Measurements from ENCODE around the gene CAB39. TPM values are rescaled to one million over a fixed set of nuclear protein-coding genes. Genes with fewer than 3 reads are reported as not detected.

Gene CAB39
- total and polyA plus RNA-seq, 8 donors, result 9.9 to 41.6 (median 21.0) TPM

GRCh38 chr2:230781130-230781797 is 68.6 kb downstream of the CAB39 start:
- Histone ChIP-seq H3K36me3 (no peaks in the 10 kb centered on the region), H3K4me1 (peaks cover 0 to 4% (median 0%) of the 10 kb centered on the region in 3 donors), H3K27me3 (no peaks in the 10 kb centered on the region), H3K27ac (no peak overlapping the region), H3K9me3 (no peaks in the 10 kb centered on the region), H3K4me3 (no peak overlapping the region)
- intact Hi-C loops (cut with DNase I), result no loop called here
- 54 to 57% methylated on average over 5 of the region's 5 CpGs for WGBS, 2 donors
- FAIRE-seq, result no peak
- no peak for TF ChIP-seq CTCF (IDR thresholded peaks at IDR 0.05)
- no peak for DNase-seq
- peak; percentile 38 to 82 (median 69) for ATAC-seq

DNA sequence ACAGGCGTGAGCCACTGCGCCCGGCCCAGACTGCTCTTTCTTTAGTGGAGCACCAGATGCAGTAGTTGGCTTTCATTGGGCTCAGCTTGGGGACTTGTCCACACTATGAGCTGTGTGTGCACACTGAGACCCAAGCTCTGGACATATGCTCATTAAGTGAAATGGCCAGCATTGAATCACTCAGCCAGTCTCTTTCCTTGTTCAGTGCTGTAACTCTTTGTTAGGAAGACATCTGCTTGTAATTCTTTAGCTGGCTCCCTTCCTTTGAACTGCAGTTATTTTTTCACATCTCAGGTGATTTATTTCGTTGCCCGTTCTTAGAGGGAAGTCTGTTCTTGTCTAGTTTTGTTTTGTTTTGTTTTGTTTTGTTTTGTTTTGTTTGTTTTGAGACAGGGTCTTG is 70.5 kb downstream of the CAB39 start:
- ATAC-seq, result no peak
- TF ChIP-seq CTCF (IDR thresholded peaks at IDR 0.05), result no peak
- no peak for FAIRE-seq
- WGBS, 2 donors, result 97 to 98% methylated on average over 5 of the region's 5 CpGs
- no peak overlapping the region for H3K4me3 ChIP-seq
- H3K9me3 ChIP-seq, result peaks cover 0 to 2% (median 0%) of the 10 kb centered on the region in 4 donors
- no peak overlapping the region for H3K27ac ChIP-seq
- intact Hi-C loops (cut with DNase I), result no loop called here
- no peaks in the 10 kb centered on the region for H3K27me3 ChIP-seq
- peaks cover 0 to 1% (median 0%) of the 10 kb centered on the region in 3 donors for H3K4me1 ChIP-seq
- H3K36me3 ChIP-seq, result no peaks in the 10 kb centered on the region
- no peak for DNase-seq

- TF ChIP-seq CTCF (IDR thresholded peaks at IDR 0.05), result no peak
- no peak for FAIRE-seq
- Histone ChIP-seq H3K27me3 (no peaks in the 10 kb centered on the region), H3K4me3 (no peak overlapping the region), H3K9me3 (peaks cover 0 to 7% (median 0%) of the 10 kb centered on the region in 4 donors), H3K27ac (no peak overlapping the region), H3K36me3 (no peaks in the 10 kb centered on the region), H3K4me1 (no peaks in the 10 kb centered on the region)
- ATAC-seq, result no peak
- WGBS, 2 donors, result 77 to 82% methylated on average over 4 of the region's 4 CpGs
- DNase-seq, result no peak
- intact Hi-C loops (cut with DNase I), result no loop called here
Measured at GRCh38 chr2:230784795-230785194, 72.2 kb downstream of the CAB39 start.

DNA sequence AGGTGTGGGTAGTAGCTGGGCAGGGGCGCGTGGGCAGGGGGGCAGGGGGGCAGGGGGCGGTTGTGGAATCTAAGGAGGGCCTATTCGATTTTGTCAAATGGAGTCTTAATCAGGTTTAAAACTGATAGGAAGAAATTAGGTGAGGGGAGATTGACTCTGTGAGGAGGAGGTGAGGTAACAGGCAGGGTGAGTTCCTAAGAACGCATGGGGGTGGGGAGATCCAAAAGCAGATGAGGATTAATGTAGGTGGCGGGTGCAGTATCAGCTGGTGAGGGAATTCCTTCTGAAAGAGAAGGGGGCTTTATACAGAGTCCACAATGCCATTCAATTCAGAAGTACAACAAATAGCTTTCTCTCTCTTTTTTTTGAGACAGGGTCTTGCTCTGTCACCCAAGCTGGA is 72.7 kb downstream of the CAB39 start:
- TF ChIP-seq CTCF (IDR thresholded peaks at IDR 0.05), result no peak
- Histone ChIP-seq H3K4me3 (no peak overlapping the region), H3K9me3 (peaks cover 0 to 7% (median 0%) of the 10 kb centered on the region in 4 donors), H3K36me3 (no peaks in the 10 kb centered on the region), H3K27me3 (no peaks in the 10 kb centered on the region), H3K4me1 (no peaks in the 10 kb centered on the region), H3K27ac (no peak overlapping the region)
- no peak for DNase-seq
- WGBS, 2 donors, result 90 to 97% methylated on average over 6 of the region's 6 CpGs
- intact Hi-C loops (cut with DNase I), result no loop called here
- ATAC-seq, result no peak
- no peak for FAIRE-seq

DNA sequence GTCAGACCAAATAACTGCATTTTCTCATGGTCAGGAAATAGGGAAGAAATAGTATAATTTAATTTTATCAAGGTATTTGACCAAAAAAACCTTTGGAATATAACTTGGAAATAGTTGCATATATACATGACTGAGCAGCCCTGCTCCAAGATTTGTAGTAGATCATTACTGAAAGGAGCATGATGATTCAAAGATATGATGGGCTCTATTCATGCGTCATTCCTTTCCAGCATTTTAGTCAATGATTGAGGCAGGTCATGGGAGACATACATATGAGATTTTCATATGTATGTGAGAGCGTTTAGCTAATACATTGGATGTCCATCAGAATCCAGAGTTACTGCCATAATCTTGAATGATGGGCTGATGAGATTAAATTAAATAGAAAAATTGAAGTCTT is 74.5 kb downstream of the CAB39 start:
- Histone ChIP-seq H3K36me3 (peaks cover 0 to 9% (median 0%) of the 10 kb centered on the region in 3 donors), H3K4me1 (no peaks in the 10 kb centered on the region), H3K4me3 (no peak overlapping the region), H3K27me3 (no peaks in the 10 kb centered on the region), H3K27ac (no peak overlapping the region), H3K9me3 (peaks cover 0 to 7% (median 0%) of the 10 kb centered on the region in 4 donors)
- no peak for ATAC-seq
- 97 to 98% methylated on average over 2 of the region's 2 CpGs for WGBS, 2 donors
- FAIRE-seq, result no peak
- DNase-seq, result no peak
- intact Hi-C loops (cut with DNase I), result no loop called here
- TF ChIP-seq CTCF (IDR thresholded peaks at IDR 0.05), result no peak
